Erythroblast (primary cell): ENCODE data around the gene AMELX.

Experiments used
- GATA1 ChIP-seq: IDR thresholded peaks from 2 replicates; pipeline ENCODE4 v1.6.1; 2011; ENCODE audit warnings: low read depth, mild to moderate bottlenecking, control low read depth, low read length, moderate library complexity
- POLR2A ChIP-seq: IDR thresholded peaks from 2 replicates; pipeline ENCODE4 v1.6.1; 2011; ENCODE audit warnings: mild to moderate bottlenecking, low read length

- no peak for TF ChIP-seq POLR2A
- TF ChIP-seq GATA1: no peak
Observed at GRCh38 chrX:11349020-11349419, 55.8 kb downstream of the AMELX start.
